SHP77 treated with DMSO at 0.1 percent for 48 hours (cell line): ENCODE measurements around the gene SORD.
"Not testable (repeated sequence)": the region's sequence is repeated elsewhere in the genome, so short reads cannot be mapped to it uniquely, and the experiment has no call there.

ENCODE experiments used
- DNase-seq: peaks from one replicate; lab custom pipeline; 2025; lab: John Stamatoyannopoulos, UW

The SORD gene

DNA sequence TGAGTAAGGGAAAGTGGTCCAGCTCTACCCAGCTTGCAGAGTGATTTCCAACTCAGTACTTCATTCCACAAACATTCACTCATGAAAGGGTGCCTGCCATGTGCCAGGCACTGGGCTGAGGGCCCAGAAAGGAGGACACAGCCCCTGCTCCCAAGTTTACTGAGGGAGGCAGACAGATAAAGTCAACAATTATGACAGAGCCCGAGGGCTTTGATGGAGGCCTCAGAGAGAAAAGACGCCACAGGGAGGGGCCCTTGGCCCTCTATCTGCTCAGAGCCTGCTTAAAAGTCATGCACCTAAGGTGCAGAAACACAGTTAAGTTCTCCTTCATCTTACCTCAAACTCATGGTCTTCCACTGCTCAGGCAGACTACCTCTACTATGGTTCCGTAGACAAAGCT, 1.7 kb downstream of the SORD start:
- not testable (repeated sequence) for DNase-seq

DNA sequence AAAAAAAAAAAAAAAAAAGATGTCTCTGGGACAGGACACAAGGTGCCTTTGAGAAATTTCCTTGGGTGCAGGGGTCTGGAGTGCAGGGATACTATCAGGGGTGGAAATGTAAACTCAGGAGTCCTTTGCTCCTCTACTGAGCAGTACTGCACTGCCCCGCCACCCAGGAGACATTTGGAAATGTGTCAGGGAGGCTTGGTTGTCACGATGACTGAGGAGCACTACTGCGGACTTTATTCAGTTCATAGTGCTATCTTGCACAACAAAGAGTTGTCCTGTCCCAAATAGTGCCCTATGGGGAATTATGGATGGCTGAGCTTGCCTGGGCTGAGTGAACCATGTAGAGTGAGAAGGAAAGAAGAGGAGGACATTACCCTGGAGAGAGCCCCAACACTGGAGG, 2.6 kb downstream of the SORD start:
- DNase-seq = not testable (repeated sequence)

DNA sequence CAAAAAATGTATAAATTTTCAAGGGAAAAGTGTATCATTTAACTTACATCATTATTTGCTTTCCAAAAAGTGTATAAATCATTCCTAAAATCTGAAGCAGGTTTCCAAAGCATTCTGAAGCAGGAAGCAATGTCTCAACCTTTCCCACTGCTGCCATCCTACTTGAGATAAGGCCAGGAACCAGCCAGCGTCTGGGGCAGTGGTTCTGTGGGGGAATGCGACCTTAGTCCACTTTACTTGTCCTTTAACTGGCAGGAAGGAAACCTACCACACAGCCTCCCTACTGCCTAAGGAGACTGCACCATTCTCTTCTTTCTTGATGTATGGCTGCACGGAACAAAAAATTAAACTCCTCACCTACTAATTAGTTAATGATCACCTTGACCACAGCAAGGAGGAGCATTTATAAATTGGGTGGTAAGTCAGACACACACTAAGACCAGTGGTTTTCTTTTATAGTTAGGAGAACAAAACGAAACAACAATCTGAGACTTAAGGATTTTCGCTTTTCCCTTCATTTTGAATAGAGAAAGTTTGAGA, 3.7 kb downstream of the SORD start:
- DNase-seq = no peak

DNA sequence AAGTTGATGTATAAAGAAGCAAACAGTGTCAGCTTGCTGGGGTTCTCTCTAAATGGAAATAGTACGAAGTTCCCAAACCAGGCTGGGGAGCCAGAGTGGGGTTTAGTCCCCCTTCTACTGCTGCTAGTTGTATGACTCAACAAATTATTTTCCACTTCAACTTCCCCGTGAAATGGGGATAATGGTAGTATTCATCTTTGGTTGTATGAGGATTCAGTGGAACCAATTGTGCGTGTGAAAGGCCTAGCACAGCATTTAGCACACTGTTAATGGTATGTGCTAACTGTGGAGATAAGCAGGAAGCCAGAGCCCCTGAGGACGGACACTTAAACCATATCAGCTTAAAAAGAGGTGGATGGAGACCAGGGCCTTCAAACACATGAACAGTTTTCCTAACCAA, 4.2 kb downstream of the SORD start:
- DNase-seq = no peak

DNA sequence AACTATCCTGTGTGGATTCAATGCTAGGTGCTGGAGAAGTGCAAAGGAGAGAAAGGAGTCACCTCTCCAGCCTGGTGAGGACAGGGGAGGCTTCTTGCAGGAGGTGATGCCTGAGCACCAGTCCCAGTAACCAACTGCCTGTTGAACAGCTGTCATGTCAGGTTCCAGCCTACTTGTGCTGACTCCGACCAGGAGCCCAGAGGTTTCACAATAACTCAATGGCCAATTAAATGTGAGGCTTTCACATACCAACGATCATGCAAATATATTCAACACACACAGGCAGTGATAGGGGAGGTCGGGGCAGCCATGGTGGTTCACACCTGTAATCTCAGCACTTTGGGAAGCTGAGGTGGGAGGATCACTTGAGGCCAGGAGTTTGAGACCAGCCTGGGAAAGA, 7.7 kb downstream of the SORD start:
- no peak for DNase-seq

DNA sequence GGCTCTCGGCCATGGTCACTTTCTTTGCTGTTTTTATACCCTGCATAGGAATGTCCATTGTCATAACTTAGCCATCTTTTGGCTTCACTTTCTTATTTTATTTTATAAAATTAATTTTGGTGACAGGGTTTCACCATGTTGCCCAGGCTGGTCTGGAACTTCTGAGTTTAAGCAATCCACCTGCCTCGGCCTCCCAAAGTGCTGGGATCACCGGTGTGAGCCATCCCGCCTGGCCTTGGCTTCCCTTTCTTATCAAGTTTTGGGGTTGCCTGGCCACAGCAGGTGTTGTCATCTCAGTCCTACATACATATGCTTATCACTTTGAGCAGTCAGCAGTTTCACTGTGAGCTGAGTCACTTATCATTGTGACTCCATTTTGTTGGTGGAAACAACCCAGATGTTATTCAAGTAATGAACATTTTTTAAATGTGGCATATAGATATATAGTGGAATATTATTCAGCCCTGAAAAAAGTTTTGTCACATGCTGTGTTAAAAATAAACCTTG, 8.6 kb downstream of the SORD start:
- DNase-seq = not testable (repeated sequence)

DNA sequence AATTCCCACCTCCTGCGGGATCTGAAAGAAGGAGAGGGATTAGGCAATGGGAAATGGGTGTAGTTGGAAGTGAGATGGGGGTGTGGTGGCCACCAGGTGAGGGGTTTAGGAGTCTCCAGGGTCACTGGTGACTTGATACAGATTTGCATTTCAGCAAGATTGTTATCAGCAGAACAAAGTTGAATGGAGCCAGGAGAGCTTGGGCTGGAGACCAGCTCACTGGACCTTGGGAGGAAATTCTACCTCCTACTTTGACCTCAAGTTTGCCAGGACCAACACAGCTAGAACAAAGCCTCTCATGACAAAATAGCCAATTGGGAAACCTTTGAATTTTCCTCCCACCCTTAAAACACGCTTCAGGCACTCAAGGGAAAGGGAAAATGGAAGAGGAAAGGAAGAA, 9.5 kb downstream of the SORD start:
- DNase-seq = not testable (repeated sequence)

DNA sequence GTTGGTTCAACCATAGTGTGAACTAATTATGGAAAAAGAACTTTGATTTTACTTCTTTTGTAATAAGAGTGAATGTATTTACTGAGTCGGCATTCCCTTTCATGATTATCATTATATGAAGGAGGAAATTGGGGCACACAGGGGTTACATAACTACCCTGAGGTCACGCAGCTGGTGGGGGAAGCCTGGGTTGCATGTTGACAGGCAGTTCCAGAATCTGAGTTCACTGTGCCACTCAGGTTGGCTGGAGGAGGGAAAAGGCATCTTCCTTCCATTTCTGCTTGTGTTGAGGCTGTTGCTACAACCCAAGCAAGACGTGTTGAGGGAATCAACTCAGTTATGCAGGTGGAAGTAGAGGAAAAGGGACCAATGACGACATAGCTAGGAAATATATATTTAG, 11.1 kb downstream of the SORD start:
- DNase-seq = not testable (repeated sequence)

DNA sequence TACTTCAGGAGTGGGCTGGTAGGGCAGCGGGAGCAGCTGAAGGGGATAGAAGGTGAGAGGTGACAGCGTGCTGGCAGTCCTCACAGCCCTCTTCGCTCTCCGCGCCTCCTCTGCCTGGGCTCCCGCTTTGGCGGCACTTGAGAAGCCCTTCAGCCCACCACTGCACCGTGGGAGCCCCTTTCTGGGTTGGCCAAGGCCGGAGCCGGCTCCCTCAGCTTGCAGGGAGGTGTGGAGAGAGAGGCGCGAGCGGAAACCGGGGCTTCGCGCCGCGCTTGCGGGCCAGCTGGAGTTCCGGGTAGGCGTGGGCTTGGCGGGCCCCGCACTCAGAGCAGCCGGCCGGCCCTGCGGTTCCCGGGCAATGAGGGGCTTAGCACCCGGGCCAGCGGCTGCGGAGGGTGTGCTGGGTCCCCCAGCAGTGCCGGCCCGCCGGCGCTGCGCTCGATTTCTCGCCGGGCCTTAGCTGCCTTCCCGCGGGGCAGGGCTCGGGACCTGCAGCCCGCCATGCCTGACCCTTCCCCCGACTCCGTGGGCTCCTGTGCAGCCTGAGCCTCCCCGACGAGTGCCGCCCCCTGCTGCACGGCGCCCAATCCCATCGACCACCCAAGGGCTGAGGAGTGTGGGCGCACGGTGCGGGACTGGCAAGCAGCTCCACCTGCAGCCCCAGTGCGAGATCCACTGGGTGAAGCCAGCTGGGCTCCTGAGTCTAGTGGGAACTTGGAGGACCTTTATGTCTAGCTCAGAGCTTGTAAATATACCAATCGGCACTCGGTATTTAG, 11.8 kb downstream of the SORD start:
- not testable (repeated sequence) for DNase-seq

DNA sequence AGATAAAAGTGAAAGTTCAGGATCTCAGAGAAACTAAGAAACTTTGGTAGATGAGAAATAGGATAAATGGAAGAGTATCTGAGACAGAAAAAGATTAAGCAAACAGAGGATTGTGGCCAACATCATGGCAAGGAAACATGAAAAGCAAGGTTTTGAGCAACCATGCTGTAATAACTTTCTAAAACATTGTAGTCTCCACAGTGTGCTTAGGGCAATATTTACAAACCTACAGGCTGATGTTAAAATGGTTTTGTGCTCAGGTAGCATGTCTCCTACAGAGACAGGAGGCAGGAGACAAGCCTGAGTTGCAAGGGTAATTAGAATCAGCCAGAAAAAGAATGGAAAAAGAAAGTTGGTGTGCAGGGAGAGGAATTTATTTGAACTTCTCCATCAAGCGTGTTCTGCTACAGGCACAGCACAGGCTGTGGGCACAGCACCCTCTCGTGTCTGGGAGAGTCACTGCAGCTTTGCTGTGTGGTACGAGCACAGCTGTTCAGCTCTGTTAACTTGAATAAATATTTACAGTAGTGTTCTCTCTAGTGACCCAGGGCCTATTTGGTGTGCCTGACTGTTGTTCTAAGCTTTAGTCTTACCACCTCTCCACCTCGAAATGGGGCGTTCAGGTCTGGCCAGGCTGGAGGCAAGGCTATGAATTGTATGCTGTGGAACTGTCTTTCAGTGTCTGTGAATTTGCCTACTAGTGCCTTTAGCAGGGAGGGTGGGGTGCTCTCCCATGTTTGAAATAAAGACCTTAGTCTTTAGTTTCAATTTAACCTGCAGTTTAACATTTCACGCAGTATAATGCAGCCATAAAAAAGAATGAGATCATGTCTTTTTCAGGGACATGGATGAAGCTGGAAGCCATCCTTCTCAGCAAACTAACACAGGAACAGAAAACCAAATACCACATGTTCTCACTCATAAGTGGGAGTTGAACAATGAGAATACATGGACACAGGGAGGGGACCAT, 14.1 kb downstream of the SORD start:
- peak; percentile 86 for DNase-seq

DNA sequence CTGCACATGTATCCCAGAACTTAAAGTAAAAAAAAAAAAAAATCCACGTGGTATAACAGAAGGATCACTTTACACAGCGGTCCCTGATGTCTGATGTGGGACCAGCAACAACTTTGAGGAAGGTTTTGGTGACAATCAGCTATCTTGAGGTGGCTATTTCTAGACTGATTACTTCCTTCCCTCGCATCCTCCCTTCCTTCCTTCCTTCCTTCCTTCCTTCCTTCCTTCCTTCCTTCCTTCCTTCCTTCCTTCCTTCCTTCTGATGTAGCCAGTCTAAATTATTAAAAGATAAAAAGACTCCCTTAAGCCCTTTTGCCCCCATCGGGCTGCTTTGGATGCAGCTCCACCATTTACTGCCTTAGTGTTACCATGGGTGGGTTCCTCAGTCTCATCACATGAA, 14.9 kb downstream of the SORD start:
- no peak for DNase-seq

DNA sequence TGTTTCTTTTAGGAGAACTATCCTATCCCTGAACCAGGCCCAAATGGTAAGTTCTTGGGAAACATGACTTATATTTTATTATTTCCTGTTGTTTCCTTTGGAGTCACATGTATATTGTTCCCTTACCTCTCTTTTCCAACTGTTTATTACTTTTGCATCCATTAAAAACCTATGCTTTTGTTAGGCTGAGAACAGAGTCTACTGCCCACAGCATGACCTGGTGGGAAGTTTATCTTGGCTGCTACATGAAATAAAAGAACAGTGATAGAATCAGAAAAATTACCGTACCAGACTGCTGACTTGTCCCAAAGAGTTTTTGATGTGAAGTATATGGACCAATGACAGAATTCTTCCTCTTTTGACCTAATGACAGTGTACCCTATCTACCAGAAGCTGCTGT, 17.4 kb downstream of the SORD start:
- DNase-seq = not testable (repeated sequence)

DNA sequence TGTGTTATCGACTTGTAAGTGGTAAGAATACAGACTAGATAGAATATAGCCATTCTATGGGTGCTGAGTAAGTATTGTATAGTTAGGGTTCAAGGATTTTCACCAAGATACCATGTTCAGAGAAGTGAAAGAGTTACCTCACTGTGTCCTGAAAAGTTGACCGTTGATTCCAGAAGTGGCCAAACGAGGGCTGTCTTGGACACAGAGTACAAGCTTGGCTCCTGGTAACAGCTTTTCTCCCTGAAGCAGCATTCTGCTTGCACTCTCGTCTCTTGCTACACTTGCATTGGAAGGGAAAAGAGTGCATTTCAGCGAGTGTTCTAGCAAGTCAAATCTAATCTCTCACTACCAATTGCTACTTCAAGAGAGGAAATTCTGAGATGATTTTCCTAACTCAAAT, 18.5 kb downstream of the SORD start:
- DNase-seq = not testable (repeated sequence)

DNA sequence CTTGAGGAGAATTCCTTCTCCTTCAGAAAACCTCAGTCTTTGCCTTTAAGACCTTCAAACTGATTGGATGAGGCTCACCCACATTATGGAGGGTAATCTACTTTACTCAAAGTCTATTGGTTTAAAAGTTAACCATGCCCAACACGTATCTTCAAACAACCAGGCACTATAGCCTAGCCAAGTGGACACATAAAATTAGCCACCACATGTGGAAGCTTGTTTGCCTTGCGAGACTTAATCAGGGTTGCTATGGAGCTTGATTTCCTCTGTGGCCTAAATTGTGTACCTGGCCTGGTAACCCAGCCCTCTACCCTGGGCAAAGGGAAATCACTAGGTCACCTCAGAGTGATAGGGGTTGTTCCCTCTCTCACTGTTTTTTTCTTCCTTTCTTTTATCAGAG, 19.9 kb downstream of the SORD start:
- not testable (repeated sequence) for DNase-seq

DNA sequence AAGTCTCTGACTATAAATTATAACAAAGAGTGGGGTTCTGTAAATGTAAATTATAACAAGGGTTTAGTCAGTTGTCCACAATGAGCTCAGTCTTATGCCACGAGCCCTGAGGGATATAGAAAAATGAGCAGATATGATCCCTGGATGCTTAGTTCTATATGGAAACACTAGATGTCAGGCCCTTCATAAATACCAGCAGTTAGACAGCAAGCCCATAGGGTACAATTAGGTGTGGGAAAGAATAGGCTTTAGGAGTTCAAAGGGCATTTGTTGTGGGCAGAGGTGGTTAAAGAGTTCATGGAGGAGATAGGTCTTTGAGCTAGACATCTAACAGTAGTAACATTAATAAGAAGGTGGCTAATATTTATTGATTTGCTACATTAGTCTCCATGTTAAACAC, 21.3 kb downstream of the SORD start:
- not testable (repeated sequence) for DNase-seq

DNA sequence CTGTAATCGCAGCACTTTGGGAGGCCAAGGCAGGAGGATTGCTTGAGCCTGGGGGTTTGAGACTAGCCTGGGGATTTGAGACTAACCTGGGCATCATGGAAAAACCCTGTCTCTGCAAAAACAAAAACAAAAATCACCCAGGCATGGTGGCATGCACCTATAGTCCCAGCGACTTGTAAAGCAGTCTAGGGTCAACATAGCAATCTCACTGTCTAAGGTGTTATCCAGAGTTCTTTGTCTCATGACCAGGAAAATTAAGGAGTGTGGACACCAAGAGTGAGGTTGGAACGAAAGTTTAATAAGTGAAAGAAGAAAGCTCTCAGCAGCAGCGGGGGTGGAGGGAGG, 25.4 kb downstream of the SORD start:
- DNase-seq = not testable (repeated sequence)

DNA sequence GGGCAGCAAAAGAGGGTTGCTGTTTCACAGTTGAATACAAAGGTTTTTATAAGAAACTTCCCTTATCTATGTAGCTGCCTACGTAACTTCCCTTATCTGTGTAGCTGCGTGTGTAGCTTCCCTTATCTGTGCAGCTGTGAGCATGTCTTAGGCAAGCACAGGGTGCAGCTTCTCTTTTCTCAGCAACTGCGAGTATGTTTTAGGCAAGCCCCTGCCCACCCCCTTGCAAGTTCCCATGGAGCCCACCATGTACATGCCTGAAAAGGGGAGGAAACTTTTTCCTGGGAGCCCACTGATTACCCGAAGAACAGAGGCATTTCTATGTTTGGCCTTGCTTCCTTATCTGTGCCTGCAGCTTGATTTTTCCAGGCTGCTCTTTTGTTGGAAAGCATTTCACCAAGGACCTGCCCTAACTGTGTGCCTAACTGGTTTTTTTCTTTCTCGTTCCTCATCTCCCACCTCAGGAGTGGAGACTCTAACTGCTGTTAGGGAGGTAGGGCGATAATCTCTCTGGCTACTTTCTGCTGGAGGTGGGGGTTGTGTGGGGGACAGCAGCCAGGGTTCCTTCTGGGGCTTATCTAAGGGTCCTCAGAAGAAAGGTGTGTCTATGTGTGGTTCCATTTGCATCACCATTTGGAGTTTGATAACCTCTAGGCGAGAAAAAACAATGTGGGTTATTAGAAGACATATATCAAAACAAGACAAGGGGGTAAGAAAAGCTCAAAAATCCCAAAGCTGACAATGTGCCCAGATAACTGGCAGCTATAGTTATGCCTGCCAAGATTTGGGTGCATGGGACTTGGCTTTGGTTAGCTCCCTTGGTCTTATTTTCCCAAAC, 26.0 kb downstream of the SORD start:
- no peak for DNase-seq

DNA sequence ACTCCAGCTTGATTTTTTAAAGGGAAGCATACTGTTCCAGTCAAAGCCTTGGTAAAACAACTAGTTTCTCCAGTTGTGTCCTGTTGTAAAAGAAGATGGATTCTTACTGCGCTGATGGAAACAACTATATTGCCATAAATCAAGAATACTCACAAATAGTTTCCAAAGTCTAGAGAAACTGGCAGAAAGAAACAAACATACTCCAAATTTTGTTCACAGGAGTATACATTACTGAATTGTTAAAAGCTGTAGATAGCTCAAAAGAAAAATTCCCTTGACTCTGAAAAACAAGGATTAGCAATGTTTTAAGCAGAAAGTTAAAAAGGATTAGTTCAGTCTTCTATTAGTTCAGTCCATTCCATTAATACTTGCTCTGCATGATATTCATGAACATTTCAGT, 27.6 kb downstream of the SORD start:
- no peak for DNase-seq

DNA sequence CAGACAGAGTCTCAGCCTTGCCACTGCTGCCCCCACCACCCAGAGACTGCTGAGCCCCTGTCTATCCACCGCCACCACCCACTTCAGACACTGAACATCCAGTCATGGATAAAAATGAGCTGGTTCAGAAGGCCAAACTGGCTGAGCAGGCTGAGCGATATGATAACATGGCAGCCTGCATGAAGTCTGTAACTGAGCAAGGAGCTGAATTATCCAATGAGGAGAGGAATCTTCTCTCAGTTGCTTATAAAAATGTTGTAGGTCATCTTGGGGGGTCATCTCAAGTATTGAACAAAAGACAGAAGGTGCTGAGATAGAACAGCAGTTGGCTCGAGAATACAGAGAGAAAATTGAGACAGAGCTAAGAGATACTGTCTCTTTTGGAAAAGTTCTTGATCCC, 29.7 kb downstream of the SORD start:
- not testable (repeated sequence) for DNase-seq

DNA sequence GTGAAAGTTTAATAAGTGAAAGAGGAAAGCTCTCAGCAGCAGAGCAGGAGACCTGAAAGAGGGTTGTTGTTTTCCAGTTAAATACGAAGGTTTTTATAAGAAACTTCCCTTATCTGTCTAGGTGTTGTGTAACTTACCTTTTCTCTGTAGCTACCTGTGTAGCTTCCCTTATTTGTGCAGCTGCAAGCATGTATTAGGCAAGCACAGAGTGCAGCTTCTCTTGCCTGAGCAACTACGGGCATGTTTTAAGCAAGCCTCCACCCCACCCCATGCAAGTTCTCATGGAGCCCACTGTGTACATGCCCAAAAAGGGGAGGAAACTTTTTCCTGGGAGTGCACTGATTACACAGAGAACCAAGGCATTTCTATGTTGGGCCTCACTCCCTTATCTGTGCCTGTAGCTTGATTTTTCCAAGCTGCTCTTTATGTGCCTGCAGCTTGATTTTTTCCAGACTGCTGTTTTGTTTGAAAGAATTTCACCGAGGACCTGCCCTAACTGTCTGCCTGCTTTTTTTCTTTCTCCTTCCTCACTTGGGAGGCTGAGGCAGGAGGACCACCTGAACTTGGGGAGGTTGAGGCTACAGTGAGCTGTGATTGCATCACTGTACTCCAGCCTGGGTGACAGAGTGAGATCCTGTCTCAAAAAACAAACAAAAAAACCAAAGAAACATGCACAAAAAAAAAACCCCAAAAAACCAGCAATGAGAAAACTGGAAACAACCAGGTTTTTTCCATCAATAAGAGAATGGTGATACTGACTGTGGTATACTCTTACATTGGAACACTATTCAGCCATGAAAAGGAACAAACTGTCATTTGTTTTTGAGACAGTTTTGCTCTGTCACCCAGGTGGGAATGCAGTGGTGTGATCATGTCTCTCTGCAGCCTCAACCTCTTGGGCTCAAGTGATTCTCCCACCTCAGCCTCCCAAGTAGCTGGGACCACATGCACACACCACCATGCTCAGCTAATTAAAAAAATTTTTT, 36.0 kb downstream of the SORD start:
- DNase-seq = not testable (repeated sequence)
